Measurements from ENCODE around the gene ATG2B. TPM values are rescaled to one million over a fixed set of nuclear protein-coding genes. Genes with fewer than 3 reads are reported as not detected.

The ATG2B gene
- total RNA-seq, 1 donor from 2014 or later: 11.9 TPM

DNA sequence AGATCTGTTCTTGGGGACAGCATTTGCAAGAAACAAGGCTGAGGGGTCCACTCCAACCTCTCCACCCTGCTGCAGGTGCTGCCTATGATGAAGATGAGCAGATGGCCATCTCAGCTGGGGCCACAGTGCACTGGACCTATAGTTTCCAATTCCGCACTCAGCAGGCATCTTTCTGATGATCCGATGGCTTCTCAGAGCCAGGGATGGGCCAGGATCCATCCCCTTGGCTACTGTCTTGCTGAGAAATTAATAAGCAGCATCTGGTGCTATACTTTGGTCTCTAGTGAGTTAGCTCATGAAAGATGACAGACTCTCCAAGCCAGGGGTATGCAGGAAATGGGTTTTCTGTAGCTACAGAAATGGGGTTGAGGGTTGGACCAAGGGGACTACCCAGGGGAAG is 125.5 kb downstream of the ATG2B start:
- Mint-ChIP-seq H3K9me3 (peaks cover 10% of the 10 kb centered on the region), H3K36me3 (no peaks in the 10 kb centered on the region), H3K4me3 (no peak overlapping the region), H3K4me1 (peaks cover 23% of the 10 kb centered on the region), H3K27ac (no peak overlapping the region), H3K27me3 (ENCODE audit: insufficient read depth, low read depth) (peaks cover 13% of the 10 kb centered on the region)
- H3K4me1 ChIP-seq: peaks cover 3% of the 10 kb centered on the region
- H4K20me1 ChIP-seq (ENCODE audit: low read depth): no peaks in the 10 kb centered on the region
- H3F3A ChIP-seq (ENCODE audit: low read depth): peaks cover 6% of the 10 kb centered on the region
- H3K79me2 ChIP-seq (ENCODE audit: low read depth): no peaks in the 10 kb centered on the region
- TF ChIP-seq CTCF (IDR thresholded peaks at IDR 0.05): no peak
- TF ChIP-seq EZH2 (IDR thresholded peaks at IDR 0.05): no peak
- no peak for TF ChIP-seq EZH2phosphoT487 (IDR thresholded peaks at IDR 0.05)
- no peak overlapping the region for H3K27ac ChIP-seq
- no peaks in the 10 kb centered on the region for H3K27me3 ChIP-seq
- H3K9ac ChIP-seq: no peak overlapping the region
- no peak overlapping the region for H2AFZ ChIP-seq (replicated peaks)
- H3K4me2 ChIP-seq: no peak overlapping the region
- H3K4me3 ChIP-seq: no peak overlapping the region
- H3K36me3 ChIP-seq: no peaks in the 10 kb centered on the region
- DNase-seq (ENCODE audit: low spot score): no peak
- no peaks in the 10 kb centered on the region for H3K9me3 ChIP-seq (ENCODE audit: low read depth)

- Mint-ChIP-seq H3K27me3 (ENCODE audit: insufficient read depth, low read depth) (peaks cover 11% of the 10 kb centered on the region), H3K4me3 (no peak overlapping the region), H3K4me1 (peaks cover 41% of the 10 kb centered on the region), H3K9me3 (no peaks in the 10 kb centered on the region), H3K36me3 (no peaks in the 10 kb centered on the region), H3K27ac (no peak overlapping the region)
- Histone ChIP-seq H3K36me3 (no peaks in the 10 kb centered on the region), H3K79me2 (ENCODE audit: low read depth) (no peaks in the 10 kb centered on the region), H3K27ac (no peak overlapping the region), H3F3A (ENCODE audit: low read depth) (peaks cover 15% of the 10 kb centered on the region), H3K4me2 (no peak overlapping the region), H4K20me1 (ENCODE audit: low read depth) (peaks cover 5% of the 10 kb centered on the region), H3K27me3 (no peaks in the 10 kb centered on the region), H3K4me1 (peaks cover 17% of the 10 kb centered on the region), H3K9me3 (ENCODE audit: low read depth) (no peaks in the 10 kb centered on the region), H3K4me3 (no peak overlapping the region), H2AFZ (replicated peaks) (no peak overlapping the region), H3K9ac (no peak overlapping the region)
- no peak for TF ChIP-seq EZH2phosphoT487 (IDR thresholded peaks at IDR 0.05)
- no peak for TF ChIP-seq EZH2 (IDR thresholded peaks at IDR 0.05)
- no peak for TF ChIP-seq CTCF (IDR thresholded peaks at IDR 0.05)
- no peak for DNase-seq (ENCODE audit: low spot score)
Measured at GRCh38 chr14:96235426-96235825, 127.7 kb downstream of the ATG2B start.

GRCh38 chr14:96233661-96234060 is 129.5 kb downstream of the ATG2B start:
- peaks cover 3% of the 10 kb centered on the region for H3K9me3 Mint-ChIP-seq

More at GRCh38 chr14:96233661-96234060, 129.5 kb downstream of the ATG2B start:
- H3K79me2 ChIP-seq (ENCODE audit: low read depth): no peaks in the 10 kb centered on the region
- H3K27me3 Mint-ChIP-seq (ENCODE audit: insufficient read depth, low read depth): peaks cover 10% of the 10 kb centered on the region
- H3K36me3 ChIP-seq: no peaks in the 10 kb centered on the region
- DNase-seq (ENCODE audit: low spot score): no peak
- H3K4me3 Mint-ChIP-seq: no peak overlapping the region
- no peak overlapping the region for H3K4me3 ChIP-seq
- no peaks in the 10 kb centered on the region for H3K36me3 Mint-ChIP-seq
- H3K27me3 ChIP-seq: no peaks in the 10 kb centered on the region
- H3K4me2 ChIP-seq: no peak overlapping the region
- H3K27ac ChIP-seq: no peak overlapping the region
- no peaks in the 10 kb centered on the region for H3K9me3 ChIP-seq (ENCODE audit: low read depth)
- peaks cover 41% of the 10 kb centered on the region for H3K4me1 Mint-ChIP-seq
- no peak overlapping the region for H3K9ac ChIP-seq
- H3K4me1 ChIP-seq: peaks cover 17% of the 10 kb centered on the region
- peaks cover 15% of the 10 kb centered on the region for H3F3A ChIP-seq (ENCODE audit: low read depth)
- peaks cover 5% of the 10 kb centered on the region for H4K20me1 ChIP-seq (ENCODE audit: low read depth)
- no peak overlapping the region for H2AFZ ChIP-seq (replicated peaks)
- H3K27ac Mint-ChIP-seq: peak overlapping the region; percentile 85
- TF ChIP-seq CTCF (IDR thresholded peaks at IDR 0.05): no peak
- no peak for TF ChIP-seq EZH2phosphoT487 (IDR thresholded peaks at IDR 0.05)
- TF ChIP-seq EZH2 (IDR thresholded peaks at IDR 0.05): no peak

Measured in neural progenitor cell (in vitro differentiated cells).